H9 (cell line): Measurements from ENCODE around the gene CABYR. TPM values are rescaled to one million over a fixed set of nuclear protein-coding genes. Genes with fewer than 3 reads are reported as not detected.
A peak's percentile ranks its signal among the peaks of the same experiment; 100 is the strongest.

Source experiments
- DNase-seq: peaks from one replicate; pipeline ENCODE4 v3.0.0-alpha.2; 2017
- H2AFZ ChIP-seq: one replicate; pipeline ENCODE4 v1.6.1; 2013; ENCODE audit warnings: mild to moderate bottlenecking, low read length, control low read depth, moderate library complexity
- H2AK5ac ChIP-seq: 2 replicates; pipeline ENCODE4 v1.6.1; 2013; ENCODE audit warnings: low read length, control low read depth, mixed read lengths; ENCODE audit not compliant: insufficient read length
- H2BK120ac ChIP-seq: one replicate; pipeline ENCODE4 v1.6.1; 2013; ENCODE audit warnings: low read depth, mild to moderate bottlenecking, low read length, control low read depth, inconsistent platforms; ENCODE audit not compliant: poor library complexity, severe bottlenecking
- H2BK12ac ChIP-seq: 2 replicates; pipeline ENCODE4 v1.6.1; 2013; ENCODE audit warnings: low read length, control low read depth, mixed read lengths, low read depth; ENCODE audit not compliant: insufficient read length
- H2BK15ac ChIP-seq: 2 replicates; pipeline ENCODE4 v1.6.1; 2013; ENCODE audit warnings: low read depth, low read length, control low read depth
- H2BK20ac ChIP-seq: one replicate; pipeline ENCODE4 v1.6.1; 2013; ENCODE audit warnings: low read depth, mild to moderate bottlenecking, low read length, control low read depth, inconsistent platforms; ENCODE audit not compliant: poor library complexity, severe bottlenecking
- H2BK5ac ChIP-seq: 2 replicates; pipeline ENCODE4 v1.6.1; 2013; ENCODE audit warnings: low read length, control low read depth, mixed read lengths; ENCODE audit not compliant: insufficient read length
- H3K14ac ChIP-seq: 2 replicates; pipeline ENCODE4 v1.6.1; 2013; ENCODE audit warnings: low read length, control low read depth; ENCODE audit not compliant: insufficient read depth
- H3K18ac ChIP-seq: 2 replicates; pipeline ENCODE4 v1.6.1; 2013; ENCODE audit warnings: low read depth, mild to moderate bottlenecking, mixed read lengths, low read length, control low read depth; ENCODE audit not compliant: insufficient read length
- H3K23ac ChIP-seq: 2 replicates; pipeline ENCODE4 v1.6.1; 2013; ENCODE audit warnings: low read length, control low read depth, mixed read lengths, low read depth; ENCODE audit not compliant: insufficient read length
- H3K23me2 ChIP-seq: 2 replicates; pipeline ENCODE4 v1.6.1; 2013; ENCODE audit warnings: low read depth, mild to moderate bottlenecking, mixed read lengths, low read length, control low read depth; ENCODE audit not compliant: insufficient read length, poor library complexity, severe bottlenecking
- H3K27ac ChIP-seq: 2 replicates; pipeline ENCODE4 v1.5.1; 2013; ENCODE audit warnings: low read length, control low read depth, mixed read lengths, low read depth; ENCODE audit not compliant: insufficient read length
- H3K27me3 ChIP-seq: 2 replicates; pipeline ENCODE4 v1.6.1; 2013; ENCODE audit warnings: low read length, control low read depth, inconsistent platforms; ENCODE audit not compliant: insufficient read depth
- H3K4ac ChIP-seq: 2 replicates; pipeline ENCODE4 v1.6.1; 2013; ENCODE audit warnings: low read depth, mild to moderate bottlenecking, control low read depth, inconsistent platforms, low read length, moderate library complexity
- H3K4me1 ChIP-seq: 2 replicates; pipeline ENCODE4 v1.6.1; 2013; ENCODE audit warnings: low read length, control low read depth, inconsistent platforms; ENCODE audit not compliant: insufficient read depth
- H3K4me2 ChIP-seq: 2 replicates; pipeline ENCODE4 v1.6.1; 2013; ENCODE audit warnings: low read length, control low read depth, mixed read lengths; ENCODE audit not compliant: insufficient read length, insufficient read depth
- H3K56ac ChIP-seq: 2 replicates; pipeline ENCODE4 v1.6.1; 2013; ENCODE audit warnings: low read depth, mild to moderate bottlenecking, mixed read lengths, low read length, control low read depth; ENCODE audit not compliant: insufficient read length
- H3K79me1 ChIP-seq: 2 replicates; pipeline ENCODE4 v1.6.1; 2013; ENCODE audit warnings: low read depth, mild to moderate bottlenecking, moderate library complexity, low read length, control low read depth, inconsistent platforms; ENCODE audit not compliant: insufficient read depth, poor library complexity, severe bottlenecking
- H3K79me2 ChIP-seq: 2 replicates; pipeline ENCODE4 v1.6.1; 2013; ENCODE audit warnings: low read length, control low read depth, inconsistent platforms; ENCODE audit not compliant: insufficient read depth
- H3K9ac ChIP-seq: 2 replicates; pipeline ENCODE4 v1.6.1; 2013; ENCODE audit warnings: low read length, control low read depth, mixed read lengths; ENCODE audit not compliant: insufficient read length; ENCODE audit errors: extremely low read depth
- H3K9me3 ChIP-seq: one replicate; pipeline ENCODE4 v1.6.1; 2013; ENCODE audit warnings: low read depth, low read length, inconsistent platforms; ENCODE audit not compliant: control insufficient read depth
- H3T11ph ChIP-seq: one replicate; pipeline ENCODE4 v1.6.1; 2013; ENCODE audit warnings: mild to moderate bottlenecking, low read length, control low read depth, inconsistent platforms
- H4K20me1 ChIP-seq: one replicate; pipeline ENCODE4 v1.6.1; 2013; ENCODE audit not compliant: control insufficient read depth, insufficient read length, insufficient read depth
- H4K5ac ChIP-seq: 2 replicates; pipeline ENCODE4 v1.6.1; 2013; ENCODE audit warnings: low read depth, mild to moderate bottlenecking, mixed read lengths, low read length, control low read depth; ENCODE audit not compliant: insufficient read length
- H4K8ac ChIP-seq: replicated peaks from 2 replicates; pipeline ENCODE4 v1.6.1; 2013; ENCODE audit warnings: low read length, control low read depth, mixed read lengths, low read depth; ENCODE audit not compliant: insufficient read length
- H4K91ac ChIP-seq: 2 replicates; pipeline ENCODE4 v1.6.1; 2013; ENCODE audit warnings: low read depth, mild to moderate bottlenecking, moderate library complexity, mixed read lengths, low read length, control low read depth; ENCODE audit not compliant: insufficient read length
- H3K27ac Mint-ChIP-seq, 3 experiments: 2 replicates in 2 of 3; 3 replicates in 1 of 3; pipeline ENCODE4 v1.8.0; 2020 to 2021; ENCODE audit warnings: mixed read lengths in 3 of 3, mild to moderate bottlenecking in 1 of 3, moderate library complexity in 1 of 3
- H3K27me3 Mint-ChIP-seq: 2 replicates; pipeline ENCODE4 v1.8.0; 2021; ENCODE audit warnings: low read depth, mild to moderate bottlenecking, moderate library complexity, mixed read lengths
- H3K36me3 Mint-ChIP-seq, 3 experiments: 2 replicates in 2 of 3; 3 replicates in 1 of 3; pipeline ENCODE4 v1.8.0; 2020 to 2021; ENCODE audit warnings: low read depth in 3 of 3, mixed read lengths in 3 of 3; ENCODE audit not compliant: insufficient read depth in 1 of 3
- H3K4me1 Mint-ChIP-seq, 2 experiments: 2 replicates each; pipeline ENCODE4 v1.8.0; 2020; ENCODE audit warnings: mixed read lengths in 2 of 2
- H3K4me3 Mint-ChIP-seq, 2 experiments: 2 replicates in 1 of 2; 3 replicates in 1 of 2; pipeline ENCODE4 v1.8.0; 2020 to 2021; ENCODE audit warnings: mild to moderate bottlenecking in 2 of 2, mixed read lengths in 2 of 2, moderate library complexity in 1 of 2
- H3K9me3 Mint-ChIP-seq, 2 experiments: 2 replicates in 1 of 2; 3 replicates in 1 of 2; pipeline ENCODE4 v1.8.0; 2020; ENCODE audit warnings: mild to moderate bottlenecking in 2 of 2, mixed read lengths in 2 of 2, moderate library complexity in 1 of 2
- CTCF ChIP-seq: fragments of 200-600 bp; sonication (generic); conservative IDR thresholded peaks from 3 replicates; pipeline ENCODE4 v1.8.0; 2021; ENCODE audit warnings: antibody characterized with exemption, mild to moderate bottlenecking
- WGBS: extraction: QIAGEN DNeasy Blood & Tissue Kit; methylation state at CpG from one replicate; pipeline ENCODE4 v1.1.7; 2013; ENCODE audit warnings: missing lambda C conversion rate, low lambda C conversion rate, mixed read lengths; ENCODE audit not compliant: insufficient read length; ENCODE audit errors: extremely low coverage; 5-methylcytosine and 5-hydroxymethylcytosine counted together
- total RNA-seq: library from RNA; stranded (reverse); gene quantifications from 2 replicates; pipeline ENCODE4 v1.2.1, GENCODE V29; 2021

The CABYR gene
- total RNA-seq, 1 experiment from 2014 or later: 13.6 TPM

- H3K9ac ChIP-seq: no peak overlapping the region
Measured at GRCh38 chr18:24112874-24113615, 25.8 kb upstream of the CABYR start.

More at GRCh38 chr18:24112874-24113615, 25.8 kb upstream of the CABYR start:
- Mint-ChIP-seq H3K27ac (peak overlapping the region in 2 of 3 experiments; percentile 14 to 77; a peak in 2 of 7 replicates), H3K4me3 (no peak overlapping the region), H3K4me1 (peaks cover 6 to 7% of the 10 kb centered on the region in 2 experiments), H3K36me3 (peaks cover 0 to 2% (median 0%) of the 10 kb centered on the region in 3 experiments; a peak in 2 of 7 replicates), H3K27me3 (no peaks in the 10 kb centered on the region), H3K9me3 (no peaks in the 10 kb centered on the region)
- H4K8ac ChIP-seq: no peak overlapping the region
- H4K91ac ChIP-seq: no peak overlapping the region
- H2BK12ac ChIP-seq: no peak overlapping the region
- no peak overlapping the region for H3K23ac ChIP-seq
- no peak overlapping the region for H3K4me2 ChIP-seq
- no CpG with 5 or more reads among the region's 15 CpGs for WGBS
- H3K4me1 ChIP-seq: no peaks in the 10 kb centered on the region
- no peak overlapping the region for H2BK5ac ChIP-seq
- no peaks in the 10 kb centered on the region for H3K27me3 ChIP-seq
- DNase-seq: no peak
- H3K56ac ChIP-seq: no peak overlapping the region
- no peak overlapping the region for H2AK5ac ChIP-seq
- no peak overlapping the region for H2BK20ac ChIP-seq
- H2AFZ ChIP-seq: no peak overlapping the region
- TF ChIP-seq CTCF: no peak
- H3K18ac ChIP-seq: no peak overlapping the region
- no peak overlapping the region for H2BK120ac ChIP-seq
- no peaks in the 10 kb centered on the region for H3K9me3 ChIP-seq
- H4K20me1 ChIP-seq: no peaks in the 10 kb centered on the region
- no peak overlapping the region for H4K5ac ChIP-seq
- no peak overlapping the region for H3K27ac ChIP-seq
- H3K14ac ChIP-seq: no peak overlapping the region
- no peaks in the 10 kb centered on the region for H3K23me2 ChIP-seq
- no peaks in the 10 kb centered on the region for H3K79me2 ChIP-seq
- H3K79me1 ChIP-seq: no peaks in the 10 kb centered on the region
- no peak overlapping the region for H3K4ac ChIP-seq
- no peak overlapping the region for H3T11ph ChIP-seq
- no peak overlapping the region for H2BK15ac ChIP-seq
